Heart left ventricle (tissue), 16 donors: ENCODE measurements around the gene C19orf44. TPM values are rescaled to one million over a fixed set of nuclear protein-coding genes. Genes with fewer than 3 reads are reported as not detected.

Source experiments
- ATAC-seq, 4 donors: fragments of 200-7000 bp; cut with Tn5 transposase; one replicate each; pipeline ENCODE4 v1.9.1; 2020 to 2022; ENCODE audit warnings: moderate library complexity in 4 of 4, mild to moderate bottlenecking in 3 of 4, moderate number of reproducible peaks in 1 of 4
- DNase-seq, 5 donors: peaks; one replicate each; pipeline ENCODE4 v3.0.0-alpha.2; 2020
- H3K27ac ChIP-seq, 12 donors: fragments of 200-600 bp; sonication (generic) in 4 of 12; one replicate each; pipeline versions ENCODE4 v1.5.0 to v1.8.0; 2016 to 2022; ENCODE audit warnings: mild to moderate bottlenecking in 2 of 12
- H3K27me3 ChIP-seq, 9 donors: fragments of 200-600 bp; sonication (generic) in 2 of 9; one replicate each; pipeline versions ENCODE4 v1.5.1 to v1.8.0; 2016 to 2022; ENCODE audit warnings: mild to moderate bottlenecking in 3 of 9
- H3K36me3 ChIP-seq, 9 donors: fragments of 200-600 bp; sonication (generic) in 2 of 9; one replicate each; pipeline versions ENCODE4 v1.5.0 to v1.8.0; 2018 to 2022; ENCODE audit warnings: mild to moderate bottlenecking in 2 of 9
- H3K4me1 ChIP-seq, 12 donors: fragments of 200-600 bp; sonication (generic) in 4 of 12; one replicate each; pipeline versions ENCODE4 v1.5.0 to v1.8.0; 2016 to 2022; ENCODE audit warnings: mild to moderate bottlenecking in 3 of 12
- H3K4me3 ChIP-seq, 12 donors: fragments of 200-600 bp; sonication (generic) in 4 of 12; one replicate each; pipeline versions ENCODE4 v1.5.0 to v1.8.0; 2017 to 2022; ENCODE audit warnings: mild to moderate bottlenecking in 9 of 12, moderate library complexity in 4 of 12
- H3K9me3 ChIP-seq, 12 donors: fragments of 200-600 bp; sonication (generic) in 4 of 12; one replicate each; pipeline versions ENCODE4 v1.5.0 to v1.8.0; 2016 to 2022; ENCODE audit warnings: mild to moderate bottlenecking in 1 of 12
- POLR2A ChIP-seq, 2 donors: fragments of 450-650 bp; IDR thresholded peaks; one replicate each; pipeline ENCODE4 v1.6.1; 2017; ENCODE audit warnings: antibody characterized with exemption in 2 of 2, mild to moderate bottlenecking in 2 of 2, moderate library complexity in 2 of 2
- WGBS, 4 donors: extraction: QIAGEN DNeasy Blood & Tissue Kit in 2 of 4; methylation state at CpG; one replicate each; pipeline versions ENCODE4 v1.1.5 to v1.1.7; 2013 to 2018; 5-methylcytosine and 5-hydroxymethylcytosine counted together
- intact Hi-C, 10 donors: fragments of 100-400 bp; cut with DNase I; formaldehyde crosslinking; loops; one replicate each; pipeline versions ENCODE4 v1.11.1 to v1.14.2; 2022
- polyA plus RNA-seq, 2 donors: library from polyadenylated mRNA; stranded (reverse); fragments of 200-250 nt; gene quantifications; one replicate each; pipeline ENCODE4 v1.2.3, GENCODE V29; 2013
- total RNA-seq, 9 donors: library from RNA; depleted of rRNA in 2 of 9; stranded (reverse); fragments of >200 nt in 2 of 9; fragmentation: NEBNext Ultra II Directional in 3 of 9; extraction: Animal tissue kit (Norgen Biotek cat#: 25700) in 3 of 9; gene quantifications; one replicate each; pipeline versions ENCODE4 v1.1.0 to v1.2.4, GENCODE V29; 2016 to 2023
- TF ChIP-seq, protein P1 (sequence below), 12 donors: fragments of 200-600 bp; sonication (generic) in 4 of 12; IDR thresholded peaks; one replicate each; pipeline versions ENCODE4 v1.5.0 to v1.8.0; 2018 to 2022; ENCODE audit warnings: antibody characterized with exemption in 12 of 12, mild to moderate bottlenecking in 5 of 12
- donor health status: ischemic (EF 13 %, LVEDD 7.1; RV severe dilation, severe dysfunction).
- donor health status: healthy with polysubstance abuse.
- donor health status: DM: no; HTN: yes; CAD: no.
- donor health status: DM: no; HTN: no; CAD: no.
- donor health status: ischemic (EF 25% LVEDD 6.9; RV normal size, moderate dysfunction).
- donor health status: ischemic (EF 25% LVEDD 5.7; RV mildly dilated, moderate dysfunction).
- donor health status: healthy.
- donor health status: DM: yes; HTN: yes; CAD: no.
- donor health status: ischemic (EF 35%, LVEDD 5.7; RV mildly dilated, moderate dysfunction).
- donor health status: nonischemic (EF 11% LVEDD 7.7; RV severe dilation, severe dysfunction).
- donor health status: DM: yes; HTN: yes; CAD: no.
- donor health status: PGD.
- donor health status: ischemic (EF 29% LVEDD 5.4; RV normal size, mild dysfunction).
- donor health status: nonischemic (EF 23%, LVEDD 6.1; RV moderate dilation, normal function).

C19orf44 gene
- total and polyA plus RNA-seq, 11 donors = 1.6 to 4.8 (median 3.3) TPM

DNA sequence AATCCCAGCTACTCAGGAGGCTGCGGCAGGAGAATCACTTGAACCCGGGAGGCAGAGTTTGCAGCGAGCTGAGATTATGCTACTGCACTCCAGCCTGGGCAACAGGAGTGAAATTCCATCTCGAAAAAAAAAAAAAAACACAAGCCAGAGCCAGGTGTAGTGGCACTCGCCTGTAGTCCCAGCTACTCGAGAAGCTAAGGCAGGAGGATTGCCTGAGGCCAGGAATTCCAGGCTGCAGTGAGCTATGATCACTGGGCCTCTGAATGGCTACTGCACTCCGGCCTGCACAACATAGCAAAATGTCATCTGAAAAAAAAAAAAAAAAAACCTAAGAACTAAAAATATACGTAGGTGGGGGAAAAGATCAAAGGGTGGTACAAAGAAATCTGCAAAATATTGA lies 43.9 kb upstream of the C19orf44 start:
- intact Hi-C loops = no loop called here
- WGBS, 4 donors = 46 to 65% (median 59%) methylated on average over 8 of the region's 8 CpGs

GRCh38 chr19:16454351-16454918 lies 41.8 kb upstream of the C19orf44 start:
- peaks cover 23 to 85% (median 62%) of the 10 kb centered on the region in 12 donors for H3K4me1 ChIP-seq
- H3K27me3 ChIP-seq = no peaks in the 10 kb centered on the region

More for the DNA sequence above, 43.9 kb upstream of the C19orf44 start:
- TF ChIP-seq, protein P1, sequence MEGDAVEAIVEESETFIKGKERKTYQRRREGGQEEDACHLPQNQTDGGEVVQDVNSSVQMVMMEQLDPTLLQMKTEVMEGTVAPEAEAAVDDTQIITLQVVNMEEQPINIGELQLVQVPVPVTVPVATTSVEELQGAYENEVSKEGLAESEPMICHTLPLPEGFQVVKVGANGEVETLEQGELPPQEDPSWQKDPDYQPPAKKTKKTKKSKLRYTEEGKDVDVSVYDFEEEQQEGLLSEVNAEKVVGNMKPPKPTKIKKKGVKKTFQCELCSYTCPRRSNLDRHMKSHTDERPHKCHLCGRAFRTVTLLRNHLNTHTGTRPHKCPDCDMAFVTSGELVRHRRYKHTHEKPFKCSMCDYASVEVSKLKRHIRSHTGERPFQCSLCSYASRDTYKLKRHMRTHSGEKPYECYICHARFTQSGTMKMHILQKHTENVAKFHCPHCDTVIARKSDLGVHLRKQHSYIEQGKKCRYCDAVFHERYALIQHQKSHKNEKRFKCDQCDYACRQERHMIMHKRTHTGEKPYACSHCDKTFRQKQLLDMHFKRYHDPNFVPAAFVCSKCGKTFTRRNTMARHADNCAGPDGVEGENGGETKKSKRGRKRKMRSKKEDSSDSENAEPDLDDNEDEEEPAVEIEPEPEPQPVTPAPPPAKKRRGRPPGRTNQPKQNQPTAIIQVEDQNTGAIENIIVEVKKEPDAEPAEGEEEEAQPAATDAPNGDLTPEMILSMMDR (IDR thresholded peaks at IDR 0.05) = no peak
- TF ChIP-seq POLR2A (IDR thresholded peaks at IDR 0.05) = no peak
- peak overlapping the region in 9 of 12 donors; percentile 2 to 76 (median 44) for H3K27ac ChIP-seq
- ATAC-seq (no peak), DNase-seq (no peak)
- H3K9me3 ChIP-seq = no peaks in the 10 kb centered on the region
- H3K4me3 ChIP-seq = no peak overlapping the region
- no peaks in the 10 kb centered on the region for H3K27me3 ChIP-seq
- H3K4me1 ChIP-seq = peaks cover 14 to 77% (median 48%) of the 10 kb centered on the region in 12 donors
- no peaks in the 10 kb centered on the region for H3K36me3 ChIP-seq

DNA sequence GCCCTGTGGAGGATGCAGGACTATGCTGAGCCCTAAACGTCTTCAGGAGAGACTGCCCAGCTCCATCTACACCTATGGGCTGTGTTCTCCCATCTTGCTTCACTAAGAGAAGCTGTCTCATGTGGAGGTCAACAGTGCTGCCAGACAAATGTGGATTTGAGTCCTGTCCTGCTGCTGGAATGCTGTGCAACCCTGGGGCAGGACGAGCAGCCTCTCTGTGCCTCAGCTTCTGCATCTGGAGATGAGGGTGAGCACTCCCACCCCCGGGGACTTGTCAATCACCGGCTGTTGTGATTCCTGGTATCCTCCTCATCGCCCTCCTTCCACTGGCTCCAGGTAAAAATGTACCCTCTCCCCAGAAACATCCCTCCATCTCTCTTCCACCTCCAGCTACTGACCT lies 40.7 kb upstream of the C19orf44 start:
- Histone ChIP-seq H3K4me3 (no peak overlapping the region), H3K27ac (peak overlapping the region in 6 of 12 donors; percentile 70 to 94 (median 80)), H3K4me1 (peaks cover 23 to 88% (median 63%) of the 10 kb centered on the region in 12 donors), H3K27me3 (no peaks in the 10 kb centered on the region), H3K9me3 (no peaks in the 10 kb centered on the region), H3K36me3 (no peaks in the 10 kb centered on the region)
- TF ChIP-seq, protein P1 (IDR thresholded peaks at IDR 0.05) = no peak
- TF ChIP-seq POLR2A (IDR thresholded peaks at IDR 0.05) = no peak
- DNase-seq = no peak
- WGBS, 4 donors = 89 to 97% (median 94%) methylated on average over 4 to 5 of the region's 5 CpGs
- no peak for ATAC-seq
- intact Hi-C loops = no loop called here

More at GRCh38 chr19:16454351-16454918, 41.8 kb upstream of the C19orf44 start:
- DNase-seq = no peak
- H3K4me3 ChIP-seq = no peak overlapping the region
- H3K27ac ChIP-seq = peak overlapping the region in 11 of 12 donors; percentile 35 to 94 (median 67)
- 47 to 58% (median 50%) methylated on average over 10 of the region's 10 CpGs for WGBS, 4 donors
- H3K9me3 ChIP-seq = no peaks in the 10 kb centered on the region
- no peak for TF ChIP-seq POLR2A (IDR thresholded peaks at IDR 0.05)
- TF ChIP-seq, protein P1 (IDR thresholded peaks at IDR 0.05) = no peak
- no peak for ATAC-seq
- H3K36me3 ChIP-seq = no peaks in the 10 kb centered on the region
- intact Hi-C loops = no loop called here

DNA sequence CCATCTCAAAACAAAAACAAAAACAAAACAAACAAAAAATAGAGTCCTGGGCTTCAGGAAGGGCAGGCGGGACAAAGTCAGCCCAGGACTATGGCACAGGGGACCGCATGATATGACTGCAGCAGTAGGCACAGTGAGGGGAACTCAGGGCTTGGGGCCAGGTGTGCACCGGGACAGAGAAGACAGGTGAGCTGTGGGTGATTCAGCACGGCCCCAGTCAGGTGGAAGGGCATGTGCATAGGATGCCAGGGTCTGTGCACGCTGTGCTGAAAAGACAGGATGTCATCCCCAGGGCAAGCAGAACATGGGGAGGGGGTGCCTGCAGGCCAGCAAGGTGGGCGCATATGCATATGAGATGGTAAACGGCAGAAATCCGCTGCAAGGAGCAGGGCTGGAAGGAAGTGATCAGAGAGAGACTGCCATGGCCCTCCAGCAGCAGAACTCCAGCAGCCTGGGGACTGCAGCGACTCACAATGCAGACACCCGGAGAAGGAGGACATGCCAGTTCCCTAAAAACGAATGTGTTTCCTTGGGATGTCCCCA lies 39.5 kb upstream of the C19orf44 start:
- TF ChIP-seq, protein P1 (IDR thresholded peaks at IDR 0.05) = no peak
- no peak for TF ChIP-seq POLR2A (IDR thresholded peaks at IDR 0.05)
- no peaks in the 10 kb centered on the region for H3K36me3 ChIP-seq
- ATAC-seq = no peak
- WGBS, 4 donors = 48 to 58% (median 52%) methylated on average over 11 of the region's 11 CpGs
- peak overlapping the region; percentile 71 to 95 (median 78) for H3K27ac ChIP-seq
- H3K4me1 ChIP-seq = peaks cover 23 to 94% (median 65%) of the 10 kb centered on the region in 12 donors
- no peaks in the 10 kb centered on the region for H3K9me3 ChIP-seq
- peak overlapping the region in 7 of 12 donors; percentile 9 to 32 (median 17) for H3K4me3 ChIP-seq
- no peaks in the 10 kb centered on the region for H3K27me3 ChIP-seq
- DNase-seq = no peak
- intact Hi-C loops = no loop called here
